Gastroesophageal sphincter (tissue), 4 donors: ENCODE results near the gene OXER1. TPM values are rescaled to one million over a fixed set of nuclear protein-coding genes. Genes with fewer than 3 reads are reported as not detected.

Source experiments
- ATAC-seq: fragments of 150-250 bp; one replicate; pipeline ENCODE4 v1.9.1; 2016; ENCODE audit warnings: mild to moderate bottlenecking, moderate library complexity
- H3K27ac ChIP-seq, 4 donors: fragments of 200-600 bp; sonication (generic) in 3 of 4; 1 replicate in 3 of 4; 2 replicates in 1 of 4; pipeline ENCODE4 v1.5.1; 2016 to 2019
- H3K27me3 ChIP-seq: fragments of 200-600 bp; sonication (generic); one replicate; pipeline ENCODE4 v1.5.1; 2019
- H3K36me3 ChIP-seq, 2 donors: fragments of 200-600 bp; sonication (generic); one replicate each; pipeline ENCODE4 v1.5.1; 2019; ENCODE audit warnings: control low read depth in 1 of 2
- H3K4me1 ChIP-seq, 3 donors: fragments of 200-600 bp; sonication (generic); 1 replicate in 2 of 3; 2 replicates in 1 of 3; pipeline ENCODE4 v1.5.1; 2016 to 2019; ENCODE audit warnings: control low read depth in 2 of 3
- H3K4me3 ChIP-seq, 2 donors: fragments of 200-600 bp; sonication (generic); one replicate each; pipeline ENCODE4 v1.5.1; 2019; ENCODE audit warnings: mild to moderate bottlenecking in 1 of 2, moderate library complexity in 1 of 2
- H3K9me3 ChIP-seq, 3 donors: fragments of 200-600 bp; sonication (generic); one replicate each; pipeline ENCODE4 v1.5.1; 2017 to 2019; ENCODE audit warnings: control low read depth in 2 of 3
- CTCF ChIP-seq, 4 experiments: fragments of 200-600 bp in 2 of 4; fragments of 450-650 bp in 2 of 4; sonication (generic) in 1 of 4; IDR thresholded peaks; one replicate each; pipeline ENCODE4 v1.5.1; 2017 to 2019; ENCODE audit warnings: antibody characterized with exemption in 4 of 4, mild to moderate bottlenecking in 2 of 4, moderate library complexity in 2 of 4
- EP300 ChIP-seq: sonication (generic); formaldehyde crosslinking; IDR thresholded peaks from one replicate; pipeline ENCODE4 v1.6.1; 2017; ENCODE audit warnings: antibody characterized with exemption, mild to moderate bottlenecking
- POLR2A ChIP-seq, 2 donors: fragments of 450-650 bp; IDR thresholded peaks; one replicate each; pipeline ENCODE4 v1.6.1; 2017; ENCODE audit warnings: antibody characterized with exemption in 2 of 2, mild to moderate bottlenecking in 2 of 2, moderate library complexity in 1 of 2
- POLR2AphosphoS5 ChIP-seq: sonication (generic); formaldehyde crosslinking; IDR thresholded peaks from one replicate; pipeline ENCODE4 v1.6.1; 2017; ENCODE audit warnings: antibody characterized with exemption
- WGBS, 2 donors: methylation state at CpG; one replicate each; pipeline ENCODE4 v1.1.5; 2018; ENCODE audit warnings: low coverage in 1 of 2; 5-methylcytosine and 5-hydroxymethylcytosine counted together
- total RNA-seq, 4 donors: library from RNA; depleted of rRNA; stranded (reverse); fragments of >200 nt; gene quantifications; one replicate each; pipeline ENCODE4 v1.1.0, GENCODE V29; 2016

Gene OXER1
- total RNA-seq, 4 donors from 2014 or later = 0.37 to 2.3 (median 1.2) TPM

- ATAC-seq = no peak
- no peak overlapping the region for H3K4me3 ChIP-seq
- peaks cover 0 to 24% (median 0%) of the 10 kb centered on the region in 3 donors for H3K4me1 ChIP-seq
- TF ChIP-seq POLR2A (IDR thresholded peaks at IDR 0.05) = no peak
- TF ChIP-seq CTCF (IDR thresholded peaks at IDR 0.05) = no peak
- TF ChIP-seq POLR2AphosphoS5 = no peak
- no peak for TF ChIP-seq EP300
- WGBS, 2 donors = 82 to 90% methylated on average over 2 to 5 of the region's 10 CpGs
- H3K27ac ChIP-seq = no peak overlapping the region
- no peaks in the 10 kb centered on the region for H3K27me3 ChIP-seq
- no peaks in the 10 kb centered on the region for H3K9me3 ChIP-seq
- H3K36me3 ChIP-seq = peaks cover 0 to 50% of the 10 kb centered on the region in 2 donors
These were observed 7.7 kb downstream of the OXER1 start for GRCh38 chr2:42756150-42756775.

- no peaks in the 10 kb centered on the region for H3K27me3 ChIP-seq
- H3K4me3 ChIP-seq = no peak overlapping the region
- H3K27ac ChIP-seq = no peak overlapping the region
- peaks cover 0 to 47% of the 10 kb centered on the region in 2 donors for H3K36me3 ChIP-seq
- H3K4me1 ChIP-seq = peaks cover 0 to 24% (median 0%) of the 10 kb centered on the region in 3 donors
- no peak for ATAC-seq
- 64% methylated on average over 7 of the region's 14 CpGs; no CpG with 5 or more reads in 1 of the 2 donors for WGBS, 2 donors
- H3K9me3 ChIP-seq = no peaks in the 10 kb centered on the region
- TF ChIP-seq POLR2A (IDR thresholded peaks at IDR 0.05) = no peak
- TF ChIP-seq EP300 = no peak
- no peak for TF ChIP-seq POLR2AphosphoS5
These were observed 8.6 kb downstream of the OXER1 start for GRCh38 chr2:42755191-42755880.

- no peak overlapping the region for H3K27ac ChIP-seq
- TF ChIP-seq POLR2AphosphoS5 (no peak), CTCF (IDR thresholded peaks at IDR 0.05) (no peak), EP300 (no peak), POLR2A (IDR thresholded peaks at IDR 0.05) (no peak)
- 80% methylated on average over 3 of the region's 8 CpGs; no CpG with 5 or more reads in 1 of the 2 donors for WGBS, 2 donors
- H3K4me3 ChIP-seq = no peak overlapping the region
- peaks cover 0 to 47% of the 10 kb centered on the region in 2 donors for H3K36me3 ChIP-seq
- H3K9me3 ChIP-seq = no peaks in the 10 kb centered on the region
- no peaks in the 10 kb centered on the region for H3K27me3 ChIP-seq
- peak; percentile 6 for ATAC-seq
- H3K4me1 ChIP-seq = peaks cover 0 to 24% (median 0%) of the 10 kb centered on the region in 3 donors
These were observed 9.2 kb downstream of the OXER1 start for GRCh38 chr2:42754776-42755140.

GRCh38 chr2:42754021-42754775 is 9.7 kb downstream of the OXER1 start:
- Histone ChIP-seq H3K27ac (no peak overlapping the region), H3K4me3 (no peak overlapping the region), H3K27me3 (no peaks in the 10 kb centered on the region), H3K36me3 (peaks cover 0 to 47% of the 10 kb centered on the region in 2 donors), H3K9me3 (no peaks in the 10 kb centered on the region), H3K4me1 (peaks cover 0 to 24% (median 0%) of the 10 kb centered on the region in 3 donors)
- no peak for ATAC-seq
- 44 to 67% methylated on average over 1 to 3 of the region's 11 CpGs for WGBS, 2 donors
- TF ChIP-seq POLR2AphosphoS5 (no peak), CTCF (IDR thresholded peaks at IDR 0.05) (no peak), EP300 (no peak), POLR2A (IDR thresholded peaks at IDR 0.05) (no peak)
